ENCODE results near the gene ALDH1L2.

The ALDH1L2 gene

GRCh38 chr12:105091476-105092206 lies 7.4 kb upstream of the ALDH1L2 start:
- no peak overlapping the region for H3K4me3 ChIP-seq
- TF ChIP-seq Cebpa-rat (IDR thresholded peaks at IDR 0.05) = no peak

GRCh38 chr12:105090361-105090760 lies 6.1 kb upstream of the ALDH1L2 start:
- H3K9ac ChIP-seq = no peak overlapping the region
- no peaks in the 10 kb centered on the region for H4K20me1 ChIP-seq
- H3K4me3 ChIP-seq = no peak overlapping the region
- no peaks in the 10 kb centered on the region for H3K27me3 ChIP-seq
- H3K27ac ChIP-seq = no peak overlapping the region
- no peaks in the 10 kb centered on the region for H3K4me1 ChIP-seq
- H3K4me2 ChIP-seq = no peak overlapping the region
- no peaks in the 10 kb centered on the region for H3K36me3 ChIP-seq
- peaks cover 28 to 45% (median 40%) of the 10 kb centered on the region in 11 experiments for H3K9me3 ChIP-seq (replicated peaks in 1 of 11)
- TF ChIP-seq Cebpa-rat (IDR thresholded peaks at IDR 0.05) = no peak

More at GRCh38 chr12:105091476-105092206, 7.4 kb upstream of the ALDH1L2 start:
- Histone ChIP-seq H4K20me1 (no peaks in the 10 kb centered on the region), H3K27me3 (no peaks in the 10 kb centered on the region), H3K27ac (no peak overlapping the region), H3K4me2 (no peak overlapping the region), H3K9me3 (replicated peaks in 1 of 11) (peaks cover 29 to 45% (median 40%) of the 10 kb centered on the region in 11 experiments), H3K4me1 (no peaks in the 10 kb centered on the region), H3K9ac (no peak overlapping the region), H3K36me3 (no peaks in the 10 kb centered on the region)

DNA sequence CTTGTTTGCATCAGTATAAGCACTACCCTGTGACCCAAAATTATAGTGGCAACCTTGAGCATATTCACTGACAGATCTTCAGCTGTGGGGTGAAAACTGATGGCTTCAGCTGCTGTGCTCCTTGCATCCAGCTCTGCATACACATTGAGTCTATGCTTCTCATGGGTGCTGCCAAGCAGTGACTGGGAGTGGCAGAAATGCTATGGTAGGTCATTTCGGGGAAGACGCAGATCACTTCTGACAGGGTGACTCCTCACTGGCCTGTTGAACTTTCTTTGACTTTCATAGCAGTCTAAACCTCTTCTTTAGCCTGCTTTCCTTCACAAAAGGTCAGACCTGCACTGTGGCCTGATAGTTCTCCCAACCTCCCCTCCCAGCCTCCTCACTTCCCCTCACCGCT lies 5.6 kb upstream of the ALDH1L2 start:
- Histone ChIP-seq H3K27me3 (no peaks in the 10 kb centered on the region; a peak in 1 of 22 replicates), H3K9ac (no peak overlapping the region), H3K4me2 (no peak overlapping the region), H3K27ac (no peak overlapping the region), H3K4me3 (no peak overlapping the region), H3K9me3 (replicated peaks in 1 of 11) (peaks cover 28 to 45% (median 40%) of the 10 kb centered on the region in 11 experiments), H4K20me1 (no peaks in the 10 kb centered on the region), H3K36me3 (no peaks in the 10 kb centered on the region), H3K4me1 (no peaks in the 10 kb centered on the region)
- TF ChIP-seq Cebpa-rat (IDR thresholded peaks at IDR 0.05) = no peak

GRCh38 chr12:105085501-105085900 lies 1.2 kb upstream of the ALDH1L2 start:
- TF ChIP-seq Cebpa-rat (IDR thresholded peaks at IDR 0.05) = no peak
- peaks cover 0 to 16% (median 8%) of the 10 kb centered on the region in 11 experiments; a peak in 10 of 22 replicates for H3K27me3 ChIP-seq

DNA sequence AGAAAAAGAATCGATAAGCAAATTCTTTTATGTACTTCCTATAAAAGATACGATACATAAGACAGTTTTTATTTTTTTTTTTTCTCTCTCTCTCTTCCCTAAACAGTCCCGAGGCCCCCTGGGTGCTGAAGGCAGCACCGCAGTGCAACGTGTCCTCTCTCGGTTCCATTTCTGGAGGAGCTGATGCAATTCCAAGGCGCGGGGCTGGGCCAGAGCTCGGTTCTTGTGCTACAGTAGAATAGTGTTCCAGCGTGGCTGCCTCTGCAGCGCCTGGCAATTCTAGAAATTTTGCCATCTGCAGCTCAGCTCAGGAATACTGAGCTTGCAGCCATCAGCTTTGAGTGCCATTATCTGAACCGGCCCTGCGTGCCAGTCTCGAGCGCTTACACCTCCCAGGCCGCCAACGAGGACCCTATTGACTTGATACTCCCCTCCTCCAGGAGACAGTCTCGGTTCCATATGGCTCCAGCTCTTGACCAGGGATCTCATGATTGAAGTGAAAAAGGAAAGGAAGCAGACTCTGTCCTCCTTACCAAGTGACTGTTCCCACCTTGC lies 630 bp downstream of the ALDH1L2 start:
- no peaks in the 10 kb centered on the region for H3K36me3 ChIP-seq
- H3K4me2 ChIP-seq = peak overlapping the region; percentile 56 to 87 (median 75)
- H3K4me3 ChIP-seq = peak overlapping the region; percentile 46 to 62 (median 50)
- H3K4me1 ChIP-seq = peaks cover 0 to 11% (median 8%) of the 10 kb centered on the region in 10 experiments; a peak in 9 of 20 replicates
- H3K9me3 ChIP-seq (replicated peaks in 1 of 11) = peaks cover 22 to 33% (median 26%) of the 10 kb centered on the region in 11 experiments
- H3K27ac ChIP-seq = peak overlapping the region in 7 of 11 experiments; percentile 12 to 52 (median 32); a peak in 11 of 22 replicates
- peak overlapping the region; percentile 39 to 73 (median 61); a peak in 19 of 22 replicates for H3K9ac ChIP-seq
- peaks cover 0 to 16% (median 8%) of the 10 kb centered on the region in 11 experiments; a peak in 10 of 22 replicates for H3K27me3 ChIP-seq
- TF ChIP-seq Cebpa-rat (IDR thresholded peaks at IDR 0.05) = no peak
- no peaks in the 10 kb centered on the region for H4K20me1 ChIP-seq

More at GRCh38 chr12:105085501-105085900, 1.2 kb upstream of the ALDH1L2 start:
- no peak overlapping the region for H3K27ac ChIP-seq
- no peak overlapping the region for H3K4me2 ChIP-seq
- no peaks in the 10 kb centered on the region for H3K36me3 ChIP-seq
- H4K20me1 ChIP-seq = no peaks in the 10 kb centered on the region
- no peak overlapping the region for H3K9ac ChIP-seq
- H3K4me3 ChIP-seq = no peak overlapping the region
- peaks cover 22 to 33% (median 26%) of the 10 kb centered on the region in 11 experiments for H3K9me3 ChIP-seq (replicated peaks in 1 of 11)
- peaks cover 0 to 11% (median 8%) of the 10 kb centered on the region in 10 experiments; a peak in 9 of 20 replicates for H3K4me1 ChIP-seq

GRCh38 chr12:105083031-105083430 lies 1.2 kb downstream of the ALDH1L2 start:
- peaks cover 22 to 33% (median 26%) of the 10 kb centered on the region in 11 experiments for H3K9me3 ChIP-seq (replicated peaks in 1 of 11)
- peak overlapping the region in 3 of 11 experiments; percentile 61 to 73 (median 61); a peak in 2 of 22 replicates for H3K9ac ChIP-seq
- H3K4me2 ChIP-seq = peak overlapping the region; percentile 56 to 87 (median 75); a peak in 20 of 22 replicates
- H3K4me3 ChIP-seq = peak overlapping the region in 7 of 10 experiments; percentile 24 to 57 (median 50); a peak in 8 of 20 replicates
- H3K27ac ChIP-seq = peak overlapping the region in 1 of 11 experiments; percentile 12; a peak in 1 of 22 replicates
- H3K36me3 ChIP-seq = no peaks in the 10 kb centered on the region
- H4K20me1 ChIP-seq = no peaks in the 10 kb centered on the region
- no peak for TF ChIP-seq Cebpa-rat (IDR thresholded peaks at IDR 0.05)
- peaks cover 0 to 11% (median 8%) of the 10 kb centered on the region in 10 experiments; a peak in 9 of 20 replicates for H3K4me1 ChIP-seq
- peaks cover 0 to 16% (median 8%) of the 10 kb centered on the region in 11 experiments; a peak in 10 of 22 replicates for H3K27me3 ChIP-seq

DNA sequence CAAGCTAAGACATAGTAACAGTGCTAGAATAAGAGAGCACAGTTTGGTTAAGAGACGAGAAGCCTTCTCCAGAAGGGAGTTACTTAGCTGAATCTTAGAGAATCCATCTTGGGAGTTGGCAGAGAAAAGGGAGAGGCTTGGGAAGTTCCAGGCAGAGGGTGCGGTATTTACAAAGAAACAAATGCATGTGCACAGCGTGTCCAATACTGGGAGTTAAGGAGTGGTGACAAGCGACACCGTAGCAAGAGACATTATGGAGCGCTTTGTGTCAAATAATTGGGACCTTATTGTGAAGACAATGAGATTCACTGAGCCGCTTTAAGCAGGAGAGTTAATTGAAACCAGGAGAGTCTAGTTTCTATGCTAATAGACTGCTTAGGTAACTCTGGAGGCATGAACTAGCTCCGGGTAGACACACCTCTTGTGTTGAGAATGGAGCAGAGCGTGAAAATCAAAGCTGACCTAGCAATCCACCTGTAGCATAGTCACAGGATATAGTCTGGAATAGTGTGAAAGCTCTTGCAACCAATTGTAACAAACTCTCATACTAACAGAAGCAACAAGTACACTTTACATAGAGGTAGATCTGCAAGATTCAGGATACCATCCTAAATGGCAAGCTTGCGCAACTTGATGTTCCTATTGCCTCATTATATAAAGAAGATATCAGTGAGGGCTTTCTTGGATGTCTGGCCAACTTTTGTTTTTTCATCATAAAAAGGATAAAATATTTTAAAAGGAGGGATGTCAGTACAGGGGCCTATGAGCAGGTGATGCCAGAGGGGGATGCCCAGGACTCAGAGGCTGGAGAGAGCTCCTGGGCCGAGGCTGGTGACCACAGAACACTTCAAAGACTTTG lies 5.3 kb downstream of the ALDH1L2 start:
- H3K27me3 ChIP-seq = peaks cover 0 to 12% (median 6%) of the 10 kb centered on the region in 11 experiments; a peak in 10 of 22 replicates
- H3K9me3 ChIP-seq (replicated peaks in 1 of 11) = no peaks in the 10 kb centered on the region
- TF ChIP-seq Cebpa-rat (IDR thresholded peaks at IDR 0.05) = no peak
- H4K20me1 ChIP-seq = no peaks in the 10 kb centered on the region
- no peak overlapping the region for H3K4me3 ChIP-seq
- no peak overlapping the region for H3K4me2 ChIP-seq
- no peak overlapping the region for H3K27ac ChIP-seq
- H3K4me1 ChIP-seq = peaks cover 0 to 10% (median 7%) of the 10 kb centered on the region in 10 experiments; a peak in 9 of 20 replicates
- no peak overlapping the region for H3K9ac ChIP-seq
- H3K36me3 ChIP-seq = no peaks in the 10 kb centered on the region

- Histone ChIP-seq H3K4me2 (no peak overlapping the region), H3K27me3 (no peaks in the 10 kb centered on the region), H3K4me1 (no peaks in the 10 kb centered on the region), H3K36me3 (peaks cover 0 to 5% (median 0%) of the 10 kb centered on the region in 11 experiments; a peak in 1 of 22 replicates), H3K9ac (no peak overlapping the region), H4K20me1 (no peaks in the 10 kb centered on the region), H3K27ac (no peak overlapping the region), H3K4me3 (no peak overlapping the region), H3K9me3 (replicated peaks in 1 of 11) (no peaks in the 10 kb centered on the region)
- no peak for TF ChIP-seq Cebpa-rat (IDR thresholded peaks at IDR 0.05)
Observed at GRCh38 chr12:105077435-105077834, 6.8 kb downstream of the ALDH1L2 start.

Data from BLaER1 treated with 17β-estradiol and CSF1 and Interleukin-3, amounts not matched to agents 10 nM and 100 nM (cell line).